Neutrophil (primary cell): ENCODE data around the gene GNAL.

Experiments used
- H3K27ac ChIP-seq: fragments of 200-600 bp; sonication (generic); 2 replicates; pipeline ENCODE4 v1.5.1; 2016; ENCODE audit warnings: mild to moderate bottlenecking, moderate library complexity
- H3K27me3 ChIP-seq: fragments of 200-600 bp; sonication (generic); 2 replicates; pipeline ENCODE4 v1.6.0; 2016; ENCODE audit warnings: mild to moderate bottlenecking
- H3K36me3 ChIP-seq: fragments of 200-600 bp; sonication (generic); 2 replicates; pipeline ENCODE4 v1.5.1; 2017
- H3K4me1 ChIP-seq, 2 experiments: fragments of 200-600 bp in 1 of 2; sonication (generic) in 1 of 2; 1 replicate in 1 of 2; 2 replicates in 1 of 2; pipeline versions ENCODE4 v1.5.1 to v1.6.1; 2013 to 2016; ENCODE audit warnings: low read depth in 1 of 2, low read length in 1 of 2, mild to moderate bottlenecking in 1 of 2, moderate library complexity in 1 of 2; ENCODE audit not compliant: control insufficient read depth in 1 of 2, insufficient read depth in 1 of 2
- H3K4me3 ChIP-seq, 2 experiments: fragments of 200-600 bp in 1 of 2; sonication (generic) in 1 of 2; 1 replicate in 1 of 2; 2 replicates in 1 of 2; pipeline ENCODE4 v1.5.1; 2013 to 2016; ENCODE audit warnings: low read depth in 1 of 2, low read length in 1 of 2, mild to moderate bottlenecking in 1 of 2, moderate library complexity in 1 of 2
- H3K9me3 ChIP-seq: fragments of 200-600 bp; sonication (generic); 2 replicates; pipeline ENCODE4 v1.5.1; 2016
- TF ChIP-seq, protein P1 (sequence below): fragments of 200-600 bp; sonication (generic); IDR thresholded peaks from 2 replicates; pipeline ENCODE4 v1.5.1; 2016; ENCODE audit warnings: antibody characterized with exemption

Gene GNAL

DNA sequence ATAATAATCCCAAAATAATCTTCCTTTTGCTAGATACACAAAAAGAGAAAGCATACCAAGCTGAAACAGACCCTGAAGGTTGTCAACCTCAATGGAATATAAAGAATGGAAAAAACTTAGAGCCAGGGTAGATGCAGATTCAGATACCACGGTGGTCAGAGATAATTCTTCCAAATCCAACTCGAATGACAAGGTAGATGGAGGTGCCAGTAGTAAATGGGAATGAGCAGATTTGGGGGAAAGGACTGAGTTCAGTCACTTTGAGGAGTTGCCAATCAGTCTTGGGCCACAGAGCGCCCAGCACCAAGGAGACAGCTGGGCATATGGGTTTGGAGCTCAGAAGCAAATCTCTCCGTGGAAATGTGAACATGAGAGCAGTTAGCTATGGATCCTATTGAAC lies 158.7 kb downstream of the GNAL start:
- Histone ChIP-seq H3K4me3 (no peak overlapping the region), H3K27me3 (no peaks in the 10 kb centered on the region), H3K4me1 (peaks cover 22 to 30% of the 10 kb centered on the region in 2 experiments), H3K36me3 (no peaks in the 10 kb centered on the region), H3K27ac (no peak overlapping the region), H3K9me3 (no peaks in the 10 kb centered on the region)
- TF ChIP-seq, protein P1, sequence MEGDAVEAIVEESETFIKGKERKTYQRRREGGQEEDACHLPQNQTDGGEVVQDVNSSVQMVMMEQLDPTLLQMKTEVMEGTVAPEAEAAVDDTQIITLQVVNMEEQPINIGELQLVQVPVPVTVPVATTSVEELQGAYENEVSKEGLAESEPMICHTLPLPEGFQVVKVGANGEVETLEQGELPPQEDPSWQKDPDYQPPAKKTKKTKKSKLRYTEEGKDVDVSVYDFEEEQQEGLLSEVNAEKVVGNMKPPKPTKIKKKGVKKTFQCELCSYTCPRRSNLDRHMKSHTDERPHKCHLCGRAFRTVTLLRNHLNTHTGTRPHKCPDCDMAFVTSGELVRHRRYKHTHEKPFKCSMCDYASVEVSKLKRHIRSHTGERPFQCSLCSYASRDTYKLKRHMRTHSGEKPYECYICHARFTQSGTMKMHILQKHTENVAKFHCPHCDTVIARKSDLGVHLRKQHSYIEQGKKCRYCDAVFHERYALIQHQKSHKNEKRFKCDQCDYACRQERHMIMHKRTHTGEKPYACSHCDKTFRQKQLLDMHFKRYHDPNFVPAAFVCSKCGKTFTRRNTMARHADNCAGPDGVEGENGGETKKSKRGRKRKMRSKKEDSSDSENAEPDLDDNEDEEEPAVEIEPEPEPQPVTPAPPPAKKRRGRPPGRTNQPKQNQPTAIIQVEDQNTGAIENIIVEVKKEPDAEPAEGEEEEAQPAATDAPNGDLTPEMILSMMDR: no peak

DNA sequence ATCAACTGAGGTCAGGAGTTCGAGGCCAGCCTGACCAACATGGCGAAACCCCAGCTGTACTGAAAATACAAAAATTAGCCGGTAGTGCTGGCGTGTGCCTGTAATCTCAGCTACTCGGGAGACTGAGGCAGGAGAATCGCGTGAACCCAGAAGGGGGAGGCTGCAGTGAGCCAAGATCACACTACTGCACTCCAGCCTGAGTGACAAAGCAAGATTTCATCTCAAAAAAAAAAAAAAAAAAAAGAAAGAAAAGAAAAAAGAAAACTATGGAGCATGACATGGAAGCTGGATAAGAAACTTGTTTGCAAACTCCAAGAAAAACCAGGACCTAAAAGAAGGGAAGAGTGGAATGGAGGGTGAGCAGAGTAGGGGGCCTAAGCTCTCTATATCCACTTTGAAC lies 160.2 kb downstream of the GNAL start:
- H3K27ac ChIP-seq: peak overlapping the region; percentile 92
- no peaks in the 10 kb centered on the region for H3K9me3 ChIP-seq

DNA sequence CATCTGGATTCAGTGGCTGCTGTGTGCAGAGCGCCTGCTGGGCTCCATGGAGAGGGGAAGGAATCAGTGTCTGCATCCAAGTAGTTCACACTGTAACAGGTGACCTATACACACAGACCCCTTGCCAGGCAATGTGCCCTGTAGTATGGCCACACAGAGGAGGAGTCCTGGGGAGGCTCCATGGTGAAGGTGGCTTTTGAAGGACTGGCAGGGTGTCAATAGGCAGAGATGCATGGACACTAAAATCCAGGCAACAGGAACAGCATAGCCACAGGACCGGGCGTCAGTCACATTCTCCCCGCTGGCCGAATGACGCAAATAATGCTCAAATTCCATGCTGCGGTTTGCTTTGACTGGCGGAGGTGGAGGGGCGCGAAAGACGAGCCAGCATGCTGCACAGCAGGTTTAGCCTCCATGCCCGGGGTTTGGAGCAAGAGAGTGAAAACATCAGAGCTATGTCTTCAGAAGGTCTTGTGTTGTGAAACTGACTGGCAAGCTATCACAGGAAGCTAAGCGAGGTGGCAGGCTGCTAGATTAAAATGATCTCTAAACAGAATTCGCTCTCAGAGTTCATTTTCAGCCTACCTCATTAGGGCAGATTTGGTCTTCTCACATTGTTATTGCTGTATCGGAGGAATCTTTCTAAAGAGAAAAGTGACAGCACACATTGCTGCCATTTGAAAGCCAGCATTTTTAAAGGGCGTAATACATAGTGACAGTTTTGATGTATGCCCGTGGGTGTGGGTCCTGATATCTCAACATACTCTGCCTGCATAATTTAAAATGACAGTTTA lies 161.0 kb downstream of the GNAL start:
- H3K27me3 ChIP-seq: no peaks in the 10 kb centered on the region
- peak overlapping the region; percentile 76 to 88 for H3K4me3 ChIP-seq
- H3K36me3 ChIP-seq: peaks cover 12% of the 10 kb centered on the region
- H3K4me1 ChIP-seq: peaks cover 43 to 52% of the 10 kb centered on the region in 2 experiments
- TF ChIP-seq, protein P1: no peak
- H3K9me3 ChIP-seq: no peaks in the 10 kb centered on the region
- peak overlapping the region; percentile 92 for H3K27ac ChIP-seq

More for the DNA sequence above, 160.2 kb downstream of the GNAL start:
- TF ChIP-seq, protein P1: no peak
- no peaks in the 10 kb centered on the region for H3K27me3 ChIP-seq
- H3K4me3 ChIP-seq: peak overlapping the region in 1 of 2 experiments; percentile 88
- peaks cover 8% of the 10 kb centered on the region for H3K36me3 ChIP-seq
- peaks cover 36 to 45% of the 10 kb centered on the region in 2 experiments for H3K4me1 ChIP-seq

DNA sequence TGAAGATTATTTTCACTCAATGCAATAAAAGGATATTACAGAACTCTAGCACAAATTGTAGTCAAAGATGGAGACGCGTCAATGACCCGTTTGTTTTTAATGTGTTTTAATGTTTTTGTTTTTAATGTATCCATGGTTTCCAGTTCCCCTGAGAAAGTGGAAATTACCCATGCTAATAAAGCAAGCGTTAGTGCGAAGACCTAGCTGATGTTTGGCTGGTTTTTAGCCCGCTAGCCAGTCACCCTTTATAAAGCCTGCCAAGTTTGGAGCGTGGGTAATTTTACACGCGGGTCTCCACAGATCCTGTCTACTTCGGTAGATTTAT lies 161.7 kb downstream of the GNAL start:
- Histone ChIP-seq H3K36me3 (peaks cover 17% of the 10 kb centered on the region), H3K4me1 (peaks cover 44 to 52% of the 10 kb centered on the region in 2 experiments), H3K27ac (peak overlapping the region; percentile 92), H3K4me3 (peak overlapping the region; percentile 76 to 88), H3K9me3 (no peaks in the 10 kb centered on the region), H3K27me3 (no peaks in the 10 kb centered on the region)
- TF ChIP-seq, protein P1: no peak

DNA sequence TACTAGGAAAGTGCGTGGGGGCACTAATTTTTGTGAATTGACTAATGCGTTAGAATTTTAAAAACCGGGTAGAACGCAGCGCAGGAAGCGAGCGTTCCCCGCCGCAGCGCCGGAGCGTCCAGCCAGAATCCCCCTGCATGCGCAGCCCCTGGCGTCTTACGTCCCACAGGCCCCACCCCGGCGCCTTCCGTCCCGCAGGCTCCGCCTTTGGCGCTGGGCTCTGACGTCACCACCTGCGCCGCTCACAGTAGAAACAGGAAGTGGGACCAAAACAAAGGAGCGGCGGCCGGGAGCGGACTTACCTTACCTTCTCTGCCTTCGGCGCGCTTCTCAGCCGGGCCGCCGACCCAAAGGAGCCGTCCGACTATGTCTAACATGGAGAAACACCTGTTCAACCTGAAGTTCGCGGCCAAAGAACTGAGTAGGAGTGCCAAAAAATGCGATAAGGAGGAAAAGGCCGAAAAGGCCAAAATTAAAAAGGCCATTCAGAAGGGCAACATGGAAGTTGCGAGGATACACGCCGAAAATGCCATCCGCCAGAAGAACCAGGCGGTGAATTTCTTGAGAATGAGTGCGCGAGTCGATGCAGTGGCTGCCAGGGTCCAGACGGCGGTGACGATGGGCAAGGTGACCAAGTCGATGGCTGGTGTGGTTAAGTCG lies 162.2 kb downstream of the GNAL start, which contains the start of gene CHMP1B:
CHMP1B (plus strand) TSS at position 268 of the 660 bp plus-strand sequence; CDS start at position 367, 99 bp downstream.
- Histone ChIP-seq H3K4me1 (peaks cover 49 to 52% of the 10 kb centered on the region in 2 experiments), H3K9me3 (no peaks in the 10 kb centered on the region), H3K27ac (peak within 1 kb of the TSS; percentile 92), H3K27me3 (no peaks in the 10 kb centered on the region), H3K4me3 (peak within 1 kb of the TSS; percentile 76 to 88), H3K36me3 (peaks cover 17% of the 10 kb centered on the region)
- TF ChIP-seq, protein P1: no peak
